Limb (tissue), 2 donors: Measurements from ENCODE around the gene HELB.

Experiments used
- DNase-seq, 2 donors: peaks; one replicate each; pipeline ENCODE4 v3.0.0-alpha.2; 2016; ENCODE audit errors: extremely low spot score in 2 of 2

HELB gene

DNA sequence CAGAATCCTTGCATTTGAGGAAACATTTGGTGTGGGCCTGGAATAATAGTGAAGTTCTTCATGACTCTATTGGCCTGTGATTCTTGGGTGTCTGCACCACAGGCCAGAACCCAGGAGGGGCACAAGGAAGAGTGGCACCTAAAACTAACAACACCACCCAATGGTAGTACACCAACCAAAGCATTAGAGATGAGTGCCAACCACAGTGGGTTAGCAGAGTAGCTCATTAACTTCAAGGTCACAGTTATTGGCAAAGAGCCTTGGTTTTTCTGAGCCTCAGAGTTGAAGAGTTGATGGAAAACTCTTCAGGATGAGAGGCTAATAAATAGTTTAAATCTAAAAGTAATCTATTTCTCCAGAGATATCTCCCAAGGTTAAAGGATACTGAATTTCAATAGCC, 57.0 kb downstream of the HELB start:
- no peak for DNase-seq

DNA sequence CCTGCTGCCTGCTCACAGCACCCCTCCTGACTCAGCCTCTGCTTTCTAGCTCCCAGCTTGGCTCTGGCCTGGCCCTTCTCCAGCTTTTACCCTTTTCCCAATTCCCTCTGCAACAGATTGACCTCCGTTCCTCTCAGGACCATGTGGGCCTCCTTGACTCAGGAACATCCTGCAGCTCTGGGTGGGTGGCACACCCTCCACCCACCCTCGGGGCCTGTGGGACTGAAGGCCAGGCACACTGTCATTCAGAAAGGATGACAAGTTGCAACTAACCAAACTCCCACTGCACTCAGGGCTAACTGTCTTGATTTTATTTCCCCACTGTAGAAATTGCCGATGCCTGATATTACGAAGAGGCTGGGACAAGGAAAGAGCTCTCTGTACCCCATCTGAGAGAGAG, 59.4 kb downstream of the HELB start:
- DNase-seq: no peak

DNA sequence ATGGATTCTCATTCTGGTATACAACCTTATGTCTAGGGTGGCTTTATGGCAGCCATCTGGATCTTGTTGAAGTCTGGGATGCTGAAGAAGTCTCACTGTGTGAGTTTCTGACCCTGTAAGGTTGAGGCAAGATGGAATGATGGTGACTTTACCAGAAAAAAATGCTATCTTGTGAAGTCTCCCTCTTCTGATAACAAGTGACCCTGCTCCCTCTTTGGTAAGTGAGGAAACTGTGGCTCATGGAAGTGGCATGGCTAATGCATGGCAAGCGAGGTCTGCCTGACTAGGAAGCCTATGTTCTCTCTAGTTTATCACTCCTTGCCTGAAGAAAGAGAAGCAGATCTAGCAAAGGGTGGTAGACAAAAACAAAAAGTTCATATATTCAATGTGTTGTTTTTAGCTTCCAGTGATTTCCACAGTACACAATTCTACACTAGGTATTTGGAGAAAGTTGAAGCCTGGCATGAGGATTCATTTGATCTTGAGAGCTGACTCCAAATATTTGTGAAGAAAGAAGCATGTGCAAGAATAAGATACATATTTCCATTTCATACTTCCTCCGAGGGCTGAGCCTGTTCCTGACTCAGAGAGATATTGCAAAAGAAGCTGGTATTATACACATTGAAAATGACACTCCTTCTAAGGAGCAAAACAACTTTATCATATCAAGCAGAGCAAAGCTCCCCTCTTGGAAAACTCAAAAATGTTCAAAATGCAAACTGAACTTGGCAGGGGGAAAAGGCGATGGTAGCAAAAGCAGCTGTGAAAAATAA, 63.6 kb downstream of the HELB start:
- DNase-seq: no peak

DNA sequence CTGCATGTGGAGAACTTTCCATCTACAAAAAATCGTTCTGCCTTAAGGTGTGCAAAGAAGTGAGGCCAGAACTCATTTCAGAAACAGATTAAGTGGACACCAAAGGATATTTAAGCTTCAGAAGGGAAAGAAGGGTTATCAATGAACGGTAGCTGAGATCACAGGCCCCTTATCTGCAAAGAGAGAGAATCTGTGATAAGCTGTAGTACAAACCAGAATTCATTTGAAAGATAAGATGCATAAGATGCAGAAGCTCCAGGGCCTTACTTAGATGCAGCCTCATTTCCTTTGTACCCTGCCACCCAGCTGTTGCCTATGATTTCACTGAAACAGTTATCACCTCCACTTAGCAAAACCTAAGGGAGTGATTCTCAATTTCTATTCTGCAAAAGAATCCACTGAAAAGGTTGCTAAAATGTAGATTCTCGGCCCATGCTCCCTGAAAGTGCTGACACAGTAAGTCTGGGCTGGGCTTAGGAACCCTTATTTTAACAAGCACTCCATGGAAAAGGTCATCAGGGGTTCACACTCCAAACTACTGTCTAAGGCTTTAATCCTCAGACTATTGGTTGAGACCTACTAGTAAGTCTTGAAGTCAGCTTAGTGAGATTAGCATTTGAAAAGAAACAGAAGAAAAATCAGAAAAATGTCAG, 64.8 kb downstream of the HELB start:
- no peak for DNase-seq

DNA sequence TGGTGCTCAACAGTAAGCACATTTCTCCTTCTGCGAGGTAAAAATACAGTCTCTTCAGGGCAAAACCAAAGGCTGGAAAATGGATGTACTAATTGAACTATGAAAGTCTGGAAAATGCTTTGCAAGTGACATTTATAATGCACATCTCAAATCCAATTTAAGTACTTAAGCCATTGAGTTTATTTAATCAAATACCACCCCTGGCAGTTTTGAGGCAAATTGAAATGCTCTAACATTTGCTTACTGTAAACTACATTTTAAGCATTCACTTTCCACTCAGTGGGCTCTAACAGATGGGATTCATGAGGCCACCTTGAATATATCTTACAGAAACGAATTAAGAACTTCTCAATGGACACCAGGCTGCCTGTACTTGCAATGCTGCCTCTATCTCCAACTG, 69.7 kb downstream of the HELB start:
- no peak for DNase-seq

DNA sequence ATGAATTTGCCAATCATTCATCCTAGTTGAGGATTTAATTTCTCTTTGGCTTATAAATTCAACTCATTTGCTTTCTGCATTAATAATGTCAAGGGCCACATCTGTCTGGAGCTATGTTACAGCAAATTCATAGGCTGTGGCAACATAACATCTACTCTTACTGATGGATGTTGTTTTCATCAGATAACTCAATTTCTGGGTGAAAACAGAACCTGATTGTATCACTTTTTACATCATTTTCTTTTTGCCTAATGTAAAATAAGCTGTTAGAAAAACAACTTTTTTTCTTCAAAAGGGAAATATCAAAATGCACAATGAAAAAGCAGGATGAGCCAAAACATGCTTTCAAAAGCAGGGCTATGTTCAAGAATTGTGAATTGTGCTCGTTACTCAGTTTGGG, 73.3 kb downstream of the HELB start:
- DNase-seq: no peak

DNA sequence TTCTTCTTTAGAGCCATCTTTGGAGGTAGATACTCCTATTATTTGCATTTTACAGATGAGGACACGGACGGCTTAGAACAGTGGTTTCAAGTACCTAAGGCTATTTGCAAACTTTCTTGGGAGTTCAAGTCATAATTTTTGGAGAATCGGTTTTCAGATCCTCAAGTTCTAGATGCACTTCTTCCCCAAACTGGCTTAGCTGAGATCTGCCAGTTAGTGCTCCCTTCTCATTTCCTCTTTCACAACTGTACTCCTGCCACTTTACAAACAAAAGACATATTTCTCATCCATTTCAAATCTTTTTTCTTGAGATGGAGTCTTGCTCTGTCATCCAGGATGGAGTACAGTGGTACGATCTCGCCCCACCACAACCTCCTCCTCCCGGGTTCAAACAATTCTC, 77.3 kb downstream of the HELB start:
- DNase-seq: no peak

DNA sequence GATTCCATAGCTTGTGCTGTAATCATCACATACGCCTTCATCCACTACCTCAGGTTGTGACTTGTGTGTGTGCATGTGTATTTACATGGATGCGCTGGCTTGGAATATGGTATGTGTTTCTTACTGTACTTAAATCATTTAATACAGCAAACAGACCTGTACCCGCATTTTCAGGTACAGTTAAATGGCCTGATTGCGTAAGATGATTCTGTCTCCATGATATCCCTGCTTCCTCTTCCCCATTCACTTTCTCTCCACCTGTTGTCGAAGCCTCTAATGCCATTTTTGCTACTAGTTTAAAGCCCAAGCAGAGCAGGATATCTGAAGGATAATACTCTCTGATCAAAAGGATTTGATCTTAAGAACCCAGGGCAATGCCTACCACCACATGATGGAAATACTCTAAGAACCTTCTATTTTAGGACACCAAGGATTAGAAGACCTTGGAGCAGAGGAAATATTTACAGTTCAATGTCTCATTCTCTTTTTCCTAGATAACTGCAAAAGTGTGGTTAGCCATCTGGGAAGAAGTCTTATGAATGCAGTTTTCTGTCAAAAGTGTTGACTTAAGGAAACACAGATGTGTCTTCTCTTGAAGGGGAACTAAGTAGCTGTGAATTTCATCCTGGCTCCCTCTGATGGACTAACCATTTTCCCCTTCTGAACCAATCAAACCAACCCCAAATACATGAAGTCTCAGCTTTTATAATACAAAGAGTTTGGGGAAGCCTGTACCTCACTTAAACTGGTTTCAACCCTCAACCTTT, 78.7 kb downstream of the HELB start:
- no peak for DNase-seq

DNA sequence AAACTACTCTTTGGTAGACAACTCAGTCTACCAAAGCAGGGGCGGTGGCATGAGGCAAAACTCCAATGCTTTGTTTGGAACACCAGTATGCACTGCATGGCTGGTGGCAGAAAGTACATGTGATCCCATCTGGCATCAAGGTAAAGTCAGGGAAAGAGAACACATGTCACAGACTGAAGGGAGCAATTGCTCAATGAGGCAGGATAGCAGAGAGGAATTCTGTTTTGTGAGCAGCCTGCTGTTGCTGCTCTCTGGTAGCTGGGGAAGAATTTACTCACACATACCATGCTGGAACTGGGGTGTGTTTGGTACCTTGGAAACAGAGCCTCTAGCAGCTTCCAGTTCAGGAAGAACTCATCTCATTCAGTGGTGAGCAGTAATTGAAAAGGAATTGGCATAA, 84.8 kb downstream of the HELB start:
- DNase-seq: no peak
